Esophagus (tissue), 2 donors: ENCODE results near the gene TESMIN. TPM values are rescaled to one million over a fixed set of nuclear protein-coding genes. Genes with fewer than 3 reads are reported as not detected.

ENCODE experiments used
- H3K27ac ChIP-seq, 2 donors: one replicate each; pipeline ENCODE4 v1.5.1; 2013; ENCODE audit warnings: low read depth in 2 of 2, mild to moderate bottlenecking in 2 of 2, inconsistent platforms in 1 of 2, low read length in 1 of 2, moderate library complexity in 1 of 2
- H3K27me3 ChIP-seq, 2 donors: one replicate each; pipeline ENCODE4 v1.6.1; 2013; ENCODE audit warnings: low read length in 2 of 2, control low read depth in 1 of 2, mild to moderate bottlenecking in 1 of 2; ENCODE audit not compliant: insufficient read depth in 2 of 2, control insufficient read depth in 1 of 2
- H3K36me3 ChIP-seq, 2 donors: one replicate each; pipeline ENCODE4 v1.6.1; 2013; ENCODE audit warnings: low read length in 1 of 2; ENCODE audit not compliant: control insufficient read depth in 2 of 2, insufficient read depth in 2 of 2
- H3K4me1 ChIP-seq, 2 donors: one replicate each; pipeline ENCODE4 v1.6.1; 2013; ENCODE audit warnings: low read length in 1 of 2; ENCODE audit not compliant: control insufficient read depth in 2 of 2, insufficient read depth in 2 of 2
- H3K4me3 ChIP-seq, 2 donors: one replicate each; pipeline ENCODE4 v1.5.1; 2013; ENCODE audit warnings: low read length in 2 of 2, mild to moderate bottlenecking in 2 of 2, low read depth in 1 of 2, moderate library complexity in 1 of 2
- H3K9me3 ChIP-seq, 2 donors: one replicate each; pipeline ENCODE4 v1.6.1; 2013; ENCODE audit warnings: mild to moderate bottlenecking in 2 of 2, low read depth in 1 of 2, low read length in 1 of 2, moderate library complexity in 1 of 2; ENCODE audit not compliant: control insufficient read depth in 2 of 2, insufficient read depth in 1 of 2
- WGBS, 2 donors: extraction: QIAGEN DNeasy Blood & Tissue Kit; methylation state at CpG; one replicate each; pipeline ENCODE4 v1.1.7; 2013; 5-methylcytosine and 5-hydroxymethylcytosine counted together
- polyA plus RNA-seq, 2 donors: library from polyadenylated mRNA; stranded (reverse); fragments of 200-250 nt; gene quantifications; one replicate each; pipeline ENCODE4 v1.2.3, GENCODE V29; 2013
- donor health status: healthy with polysubstance abuse.
- donor health status: Bipolar disorder and iron deficiency.

Gene TESMIN
- polyA plus RNA-seq, 2 donors: 3.0 to 3.7 TPM

GRCh38 chr11:68689737-68690625, 61.3 kb downstream of the TESMIN start:
- Histone ChIP-seq H3K4me1 (peaks cover 0 to 2% of the 10 kb centered on the region in 2 donors), H3K4me3 (no peak overlapping the region), H3K9me3 (no peaks in the 10 kb centered on the region), H3K27ac (no peak overlapping the region), H3K36me3 (no peaks in the 10 kb centered on the region), H3K27me3 (peaks cover 0 to 9% of the 10 kb centered on the region in 2 donors)
- 58 to 65% methylated on average over 14 of the region's 14 CpGs for WGBS, 2 donors

- 79 to 87% methylated on average over 12 of the region's 12 CpGs for WGBS, 2 donors
- Histone ChIP-seq H3K27me3 (peaks cover 0 to 20% of the 10 kb centered on the region in 2 donors), H3K4me3 (no peak overlapping the region), H3K9me3 (no peaks in the 10 kb centered on the region), H3K36me3 (no peaks in the 10 kb centered on the region), H3K4me1 (peaks cover 0 to 10% of the 10 kb centered on the region in 2 donors), H3K27ac (no peak overlapping the region)
These were observed 62.4 kb downstream of the TESMIN start for GRCh38 chr11:68688881-68689280.

- 87 to 89% methylated on average over 14 of the region's 14 CpGs for WGBS, 2 donors
- peaks cover 0 to 10% of the 10 kb centered on the region in 2 donors for H3K4me1 ChIP-seq
- H3K9me3 ChIP-seq: no peaks in the 10 kb centered on the region
- H3K4me3 ChIP-seq: no peak overlapping the region
- H3K36me3 ChIP-seq: no peaks in the 10 kb centered on the region
- H3K27ac ChIP-seq: no peak overlapping the region
- H3K27me3 ChIP-seq: peaks cover 0 to 23% of the 10 kb centered on the region in 2 donors
These were observed 63.3 kb downstream of the TESMIN start for GRCh38 chr11:68687986-68688385.

GRCh38 chr11:68687311-68687710, 64.0 kb downstream of the TESMIN start:
- H3K36me3 ChIP-seq: no peaks in the 10 kb centered on the region
- WGBS, 2 donors: 71 to 72% methylated on average over 9 of the region's 9 CpGs
- H3K27me3 ChIP-seq: peaks cover 0 to 23% of the 10 kb centered on the region in 2 donors

GRCh38 chr11:68686486-68686885, 64.8 kb downstream of the TESMIN start:
- H3K27ac ChIP-seq: no peak overlapping the region
- H3K36me3 ChIP-seq: no peaks in the 10 kb centered on the region
- 94% methylated on average over 12 of the region's 12 CpGs for WGBS, 2 donors
- no peak overlapping the region for H3K4me3 ChIP-seq
- H3K27me3 ChIP-seq: peaks cover 0 to 23% of the 10 kb centered on the region in 2 donors
- peaks cover 0 to 1% of the 10 kb centered on the region in 2 donors for H3K9me3 ChIP-seq
- H3K4me1 ChIP-seq: peaks cover 0 to 10% of the 10 kb centered on the region in 2 donors

More at GRCh38 chr11:68687311-68687710, 64.0 kb downstream of the TESMIN start:
- Histone ChIP-seq H3K4me3 (no peak overlapping the region), H3K9me3 (peaks cover 0 to 1% of the 10 kb centered on the region in 2 donors), H3K27ac (no peak overlapping the region), H3K4me1 (peaks cover 0 to 10% of the 10 kb centered on the region in 2 donors)

- Histone ChIP-seq H3K4me3 (no peak overlapping the region), H3K27ac (no peak overlapping the region), H3K9me3 (peaks cover 0 to 1% of the 10 kb centered on the region in 2 donors), H3K4me1 (peaks cover 0 to 10% of the 10 kb centered on the region in 2 donors), H3K36me3 (no peaks in the 10 kb centered on the region), H3K27me3 (peaks cover 0 to 23% of the 10 kb centered on the region in 2 donors)
- 92 to 93% methylated on average over 18 of the region's 18 CpGs for WGBS, 2 donors
These were observed 65.5 kb downstream of the TESMIN start for GRCh38 chr11:68685656-68686380.

GRCh38 chr11:68684385-68685356, 66.6 kb downstream of the TESMIN start, which contains the start of gene GAL:
Gene GAL, plus strand, starts transcription at chr11:68684544. Its CDS starts 380 bp downstream, at chr11:68684924.
- 5 to 8% methylated on average over 54 to 113 of the region's 113 CpGs for WGBS, 2 donors
- H3K9me3 ChIP-seq: peaks cover 0 to 1% of the 10 kb centered on the region in 2 donors
- peaks cover 0 to 23% of the 10 kb centered on the region in 2 donors for H3K27me3 ChIP-seq
- H3K36me3 ChIP-seq: no peaks in the 10 kb centered on the region
- H3K4me3 ChIP-seq: peak within 1 kb of the TSS; percentile 27 to 33
- no peak within 1 kb of the TSS for H3K27ac ChIP-seq
- peaks cover 0 to 10% of the 10 kb centered on the region in 2 donors for H3K4me1 ChIP-seq

GRCh38 chr11:68683536-68684384, 67.6 kb downstream of the TESMIN start:
- peak overlapping the region; percentile 27 to 33 for H3K4me3 ChIP-seq
- H3K27me3 ChIP-seq: peaks cover 0 to 23% of the 10 kb centered on the region in 2 donors
- H3K9me3 ChIP-seq: peaks cover 0 to 1% of the 10 kb centered on the region in 2 donors
- no peaks in the 10 kb centered on the region for H3K36me3 ChIP-seq
- H3K27ac ChIP-seq: no peak overlapping the region
- H3K4me1 ChIP-seq: peaks cover 0 to 10% of the 10 kb centered on the region in 2 donors
- WGBS, 2 donors: 42 to 54% methylated on average over 34 to 37 of the region's 37 CpGs
